Measurements from ENCODE around the gene THSD4.

DNA sequence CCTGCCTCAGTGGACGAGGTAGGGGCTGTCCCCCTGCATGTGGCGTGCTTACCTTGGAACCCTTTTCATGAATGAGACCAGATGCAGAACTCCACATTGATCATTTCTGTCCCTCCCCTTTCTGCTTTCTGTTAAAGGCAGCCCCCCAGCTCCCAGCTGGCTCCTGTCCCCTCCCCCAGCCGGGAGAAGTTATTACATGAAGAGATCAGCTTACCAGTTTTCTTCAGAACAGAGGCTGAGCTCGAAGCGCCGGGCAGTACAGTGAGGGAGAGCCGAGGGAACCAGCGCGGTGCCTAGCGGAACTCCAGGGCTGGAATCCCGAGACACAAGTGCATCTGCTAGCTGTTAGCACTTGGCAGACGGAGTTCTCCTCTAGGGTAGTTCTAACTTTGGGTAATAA lies 431.7 kb downstream of the THSD4 start:
- TF ChIP-seq POLR2A (IDR thresholded peaks at IDR 0.05; ENCODE audit: low read depth, low read length) = no peak
- TF ChIP-seq, protein P1, sequence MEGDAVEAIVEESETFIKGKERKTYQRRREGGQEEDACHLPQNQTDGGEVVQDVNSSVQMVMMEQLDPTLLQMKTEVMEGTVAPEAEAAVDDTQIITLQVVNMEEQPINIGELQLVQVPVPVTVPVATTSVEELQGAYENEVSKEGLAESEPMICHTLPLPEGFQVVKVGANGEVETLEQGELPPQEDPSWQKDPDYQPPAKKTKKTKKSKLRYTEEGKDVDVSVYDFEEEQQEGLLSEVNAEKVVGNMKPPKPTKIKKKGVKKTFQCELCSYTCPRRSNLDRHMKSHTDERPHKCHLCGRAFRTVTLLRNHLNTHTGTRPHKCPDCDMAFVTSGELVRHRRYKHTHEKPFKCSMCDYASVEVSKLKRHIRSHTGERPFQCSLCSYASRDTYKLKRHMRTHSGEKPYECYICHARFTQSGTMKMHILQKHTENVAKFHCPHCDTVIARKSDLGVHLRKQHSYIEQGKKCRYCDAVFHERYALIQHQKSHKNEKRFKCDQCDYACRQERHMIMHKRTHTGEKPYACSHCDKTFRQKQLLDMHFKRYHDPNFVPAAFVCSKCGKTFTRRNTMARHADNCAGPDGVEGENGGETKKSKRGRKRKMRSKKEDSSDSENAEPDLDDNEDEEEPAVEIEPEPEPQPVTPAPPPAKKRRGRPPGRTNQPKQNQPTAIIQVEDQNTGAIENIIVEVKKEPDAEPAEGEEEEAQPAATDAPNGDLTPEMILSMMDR (conservative IDR thresholded peaks at IDR 0.05; ENCODE audit: low read depth, low read length) = no peak

Data from IMR-90 (cell line).